ENCODE results near the gene KDM4B.
"Not testable (repeated sequence)": the region's sequence is repeated elsewhere in the genome, so short reads cannot be mapped to it uniquely, and the experiment has no call there.

KDM4B gene

GRCh38 chr19:5149508-5149907 lies 180.6 kb downstream of the KDM4B start:
- ATAC-seq (no peak), DNase-seq (no peak)

GRCh38 chr19:5149932-5150901 lies 181.3 kb downstream of the KDM4B start:
- DNase-seq (no peak), ATAC-seq (no peak)

GRCh38 chr19:5150902-5151741 lies 182.2 kb downstream of the KDM4B start:
- ATAC-seq: no peak
- DNase-seq: no peak

GRCh38 chr19:5152013-5152763 lies 183.3 kb downstream of the KDM4B start:
- ATAC-seq: no peak
- DNase-seq: no peak

GRCh38 chr19:5152767-5153532 lies 184.0 kb downstream of the KDM4B start:
- ATAC-seq (no peak), DNase-seq (no peak)

GRCh38 chr19:5153601-5154128 lies 184.8 kb downstream of the KDM4B start:
- ATAC-seq (no peak), DNase-seq (no peak)

GRCh38 chr19:5154129-5154798 lies 185.4 kb downstream of the KDM4B start:
- DNase-seq: peak; percentile 73
- ATAC-seq: no peak

- DNase-seq (no peak), ATAC-seq (no peak)
Measured at GRCh38 chr19:5154799-5155426, 186.0 kb downstream of the KDM4B start.

- DNase-seq: no peak
- no peak for ATAC-seq
Measured at GRCh38 chr19:5155586-5156210, 186.8 kb downstream of the KDM4B start.

GRCh38 chr19:5156231-5156986 lies 187.5 kb downstream of the KDM4B start:
- DNase-seq (no peak), ATAC-seq (no peak)

GRCh38 chr19:5157186-5157585 lies 188.3 kb downstream of the KDM4B start:
- DNase-seq (no peak), ATAC-seq (no peak)

GRCh38 chr19:5158549-5159134 lies 189.7 kb downstream of the KDM4B start:
- not testable (repeated sequence) for ATAC-seq

GRCh38 chr19:5160158-5160795 lies 191.4 kb downstream of the KDM4B start:
- ATAC-seq, DNase-seq: not testable (repeated sequence)

More at GRCh38 chr19:5158549-5159134, 189.7 kb downstream of the KDM4B start:
- not testable (repeated sequence) for DNase-seq

- not testable (repeated sequence) for DNase-seq, ATAC-seq
Measured at GRCh38 chr19:5164845-5165696, 196.2 kb downstream of the KDM4B start.

- ATAC-seq (no peak), DNase-seq (no peak)
Measured at GRCh38 chr19:5165697-5166019, 196.7 kb downstream of the KDM4B start.

GRCh38 chr19:5166262-5166661 lies 197.3 kb downstream of the KDM4B start:
- DNase-seq: no peak

GRCh38 chr19:5170329-5170745 lies 201.4 kb downstream of the KDM4B start:
- DNase-seq (peak; percentile 77), ATAC-seq (no peak)

More at GRCh38 chr19:5166262-5166661, 197.3 kb downstream of the KDM4B start:
- no peak for ATAC-seq

Data from stimulated activated naive CD8-positive, alpha-beta T cell treated with anti-CD3 and anti-CD28 coated beads, Interleukin-15, Interleukin-2, amounts not matched to agents 100 U/mL and 50 U/mL, for 24 hours (primary cell).